ENCODE results near the gene FAF1. TPM values are rescaled to one million over a fixed set of nuclear protein-coding genes. Genes with fewer than 3 reads are reported as not detected.

FAF1 gene
- total and polyA plus RNA-seq, 4 donors, result 52.9 to 66.9 (median 61.6) TPM

DNA sequence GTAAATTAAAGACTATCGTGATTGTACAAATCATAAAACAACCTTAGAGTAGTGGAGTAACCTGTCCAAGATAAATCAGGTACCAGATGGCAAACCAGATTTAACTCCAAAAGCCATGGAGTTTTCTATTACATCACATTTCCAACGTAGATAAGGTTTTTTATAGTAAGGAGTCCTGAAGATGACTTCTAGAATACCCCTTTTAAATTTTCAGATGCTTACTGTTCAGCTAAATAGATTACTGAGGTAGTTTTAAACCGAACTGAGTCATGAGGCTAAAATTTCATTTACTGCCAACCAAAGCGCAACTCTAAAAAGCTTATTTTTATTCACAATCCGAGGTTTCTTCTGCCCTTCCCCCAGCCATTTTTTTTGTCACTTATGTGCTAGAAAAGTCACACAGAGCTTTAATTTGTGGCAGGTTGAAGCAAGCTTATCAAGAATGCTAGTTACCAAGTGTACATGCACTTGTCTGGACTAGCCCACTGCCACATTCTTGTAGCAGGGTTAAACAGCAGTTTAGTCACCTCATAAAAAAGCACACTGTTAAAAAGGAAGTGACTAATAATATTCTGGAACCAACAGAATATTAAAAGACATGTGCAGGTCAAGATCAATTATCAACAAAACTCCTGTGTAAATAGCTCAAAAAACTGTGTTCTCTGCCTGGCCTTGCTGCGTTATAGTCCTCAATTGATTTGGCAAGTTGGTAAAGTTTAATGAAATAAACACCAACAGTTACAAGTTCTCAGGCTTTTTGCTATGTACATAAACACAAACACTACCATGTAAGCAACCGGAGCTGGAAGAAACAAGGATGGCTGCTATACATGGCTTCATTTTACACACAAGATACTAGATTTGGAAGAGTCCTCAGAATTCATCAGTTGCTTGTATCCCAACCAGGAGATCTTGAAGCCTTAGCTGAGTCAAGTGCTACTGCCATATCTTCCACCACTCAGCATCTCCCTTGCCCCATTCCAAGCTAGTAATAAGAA is 356.5 kb downstream of the FAF1 start:
- DNase-seq (ENCODE audit: low read depth in 4 of 6, low spot score in 6 of 6), result no peak
- Histone ChIP-seq H3K36me3 (ENCODE audit: control insufficient read depth, insufficient read depth, low read length) (no peaks in the 10 kb centered on the region), H3K4me1 (ENCODE audit: control insufficient read depth, insufficient read depth, low read length) (no peaks in the 10 kb centered on the region), H3K9me3 (ENCODE audit: control insufficient read depth, insufficient read depth, low read length) (no peaks in the 10 kb centered on the region), H3K27ac (ENCODE audit: low read depth, low read length) (no peak overlapping the region), H3K27me3 (ENCODE audit: control insufficient read depth, insufficient read depth, low read length) (no peaks in the 10 kb centered on the region), H3K4me3 (ENCODE audit: low read depth, low read length) (no peak overlapping the region)
- no CpG with 5 or more reads among the region's 7 CpGs for WGBS (ENCODE audit: insufficient coverage)

DNA sequence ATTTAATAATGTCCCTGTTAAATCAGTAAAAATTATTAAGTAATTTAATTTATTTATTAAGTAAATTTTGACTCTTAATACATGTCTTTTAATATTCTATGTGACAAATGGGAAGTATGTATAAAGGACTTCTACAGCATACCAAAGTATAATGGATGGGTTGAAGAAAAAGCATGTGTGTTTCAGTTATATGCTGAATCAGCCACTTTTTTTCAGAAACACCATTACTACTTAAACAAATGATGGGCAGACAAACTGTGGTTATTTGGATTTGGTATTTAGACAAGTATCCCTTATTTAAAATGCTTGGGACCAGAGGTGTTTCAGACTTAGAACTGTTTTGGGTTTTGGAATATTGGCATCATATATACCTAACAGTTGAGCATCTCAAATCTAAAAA is 360.5 kb downstream of the FAF1 start:
- Histone ChIP-seq H3K4me3 (ENCODE audit: low read depth, low read length) (no peak overlapping the region), H3K27me3 (ENCODE audit: control insufficient read depth, insufficient read depth, low read length) (no peaks in the 10 kb centered on the region), H3K36me3 (ENCODE audit: control insufficient read depth, insufficient read depth, low read length) (no peaks in the 10 kb centered on the region), H3K27ac (ENCODE audit: low read depth, low read length) (no peak overlapping the region), H3K4me1 (ENCODE audit: control insufficient read depth, insufficient read depth, low read length) (no peaks in the 10 kb centered on the region), H3K9me3 (ENCODE audit: control insufficient read depth, insufficient read depth, low read length) (no peaks in the 10 kb centered on the region)
- DNase-seq (ENCODE audit: low read depth in 4 of 6, low spot score in 6 of 6), result no peak

DNA sequence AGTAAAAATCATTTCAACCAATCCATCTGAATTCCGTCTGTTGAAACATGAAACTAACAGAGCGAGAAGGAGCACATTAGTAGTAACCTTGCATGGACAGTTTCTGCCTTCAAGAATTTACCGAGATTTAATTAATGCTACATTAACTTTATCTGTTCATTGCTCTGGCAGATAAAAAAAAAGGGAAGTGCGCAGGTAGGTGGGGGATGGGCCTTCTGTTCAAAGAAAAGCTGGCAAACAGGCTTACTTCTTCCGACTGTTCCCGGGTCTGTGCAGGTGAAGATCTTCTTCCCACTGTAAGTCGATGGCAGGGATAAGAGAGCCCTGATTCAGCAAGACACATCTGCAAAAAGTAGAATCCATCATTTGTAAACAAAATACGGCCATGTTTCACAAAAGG is 364.2 kb downstream of the FAF1 start:
- Histone ChIP-seq H3K27ac (ENCODE audit: low read depth, low read length) (no peak overlapping the region), H3K4me1 (ENCODE audit: control insufficient read depth, insufficient read depth, low read length) (no peaks in the 10 kb centered on the region), H3K4me3 (ENCODE audit: low read depth, low read length) (no peak overlapping the region), H3K36me3 (ENCODE audit: control insufficient read depth, insufficient read depth, low read length) (no peaks in the 10 kb centered on the region), H3K27me3 (ENCODE audit: control insufficient read depth, insufficient read depth, low read length) (no peaks in the 10 kb centered on the region), H3K9me3 (ENCODE audit: control insufficient read depth, insufficient read depth, low read length) (no peaks in the 10 kb centered on the region)
- no peak for DNase-seq (ENCODE audit: low read depth in 4 of 6, low spot score in 6 of 6)
- WGBS (ENCODE audit: insufficient coverage), result 100% methylated on average over 1 of the region's 8 CpGs

DNA sequence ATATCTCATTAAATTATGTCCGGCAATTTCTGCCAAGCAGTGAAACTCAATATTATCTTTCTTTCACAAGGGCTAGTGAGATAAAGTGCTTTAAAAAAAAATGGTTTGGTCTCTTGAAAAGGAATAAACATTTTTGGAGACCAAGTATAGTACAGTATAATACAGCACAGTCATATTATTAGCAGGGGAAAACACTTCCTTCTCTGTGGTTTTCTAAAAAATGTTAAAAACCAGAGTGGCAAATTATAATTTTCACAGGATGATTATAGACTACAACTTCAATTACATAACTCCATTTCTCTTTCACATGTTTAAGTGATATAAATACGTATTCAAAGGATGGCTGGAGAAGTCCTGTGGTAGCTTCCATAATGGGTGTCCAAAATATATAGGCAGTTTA is 366.6 kb downstream of the FAF1 start:
- DNase-seq (ENCODE audit: low read depth in 4 of 6, low spot score in 6 of 6), result no peak
- H3K9me3 ChIP-seq (ENCODE audit: control insufficient read depth, insufficient read depth, low read length), result no peaks in the 10 kb centered on the region
- no CpG with 5 or more reads among the region's 2 CpGs for whole genome bisulfite sequencing (ENCODE audit: insufficient coverage)
- no peak overlapping the region for H3K27ac ChIP-seq (ENCODE audit: low read depth, low read length)
- no peaks in the 10 kb centered on the region for H3K27me3 ChIP-seq (ENCODE audit: control insufficient read depth, insufficient read depth, low read length)
- peaks cover 4% of the 10 kb centered on the region for H3K36me3 ChIP-seq (ENCODE audit: control insufficient read depth, insufficient read depth, low read length)
- H3K4me1 ChIP-seq (ENCODE audit: control insufficient read depth, insufficient read depth, low read length), result no peaks in the 10 kb centered on the region
- H3K4me3 ChIP-seq (ENCODE audit: low read depth, low read length), result no peak overlapping the region

DNA sequence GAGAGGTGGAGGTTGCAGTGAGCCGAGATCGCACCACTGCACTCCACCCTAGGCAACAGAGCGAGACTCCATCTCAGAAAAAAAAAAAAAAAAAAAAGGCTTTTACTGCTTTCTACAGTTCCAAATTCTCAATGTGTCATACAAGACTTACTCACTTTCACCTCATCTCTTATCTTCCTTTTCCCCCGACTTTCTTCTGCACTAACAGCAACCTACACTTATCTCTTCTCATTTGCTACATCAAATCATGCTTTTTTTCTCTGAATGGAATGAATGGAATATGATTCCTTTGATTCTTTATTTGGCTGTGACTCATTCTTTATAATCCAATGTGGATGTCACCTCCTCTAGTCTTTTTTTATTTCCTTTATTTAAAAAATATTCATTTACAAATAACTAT is 368.5 kb downstream of the FAF1 start:
- no peaks in the 10 kb centered on the region for H3K9me3 ChIP-seq (ENCODE audit: control insufficient read depth, insufficient read depth, low read length)
- peaks cover 10% of the 10 kb centered on the region for H3K36me3 ChIP-seq (ENCODE audit: control insufficient read depth, insufficient read depth, low read length)
- H3K4me1 ChIP-seq (ENCODE audit: control insufficient read depth, insufficient read depth, low read length), result no peaks in the 10 kb centered on the region
- no peaks in the 10 kb centered on the region for H3K27me3 ChIP-seq (ENCODE audit: control insufficient read depth, insufficient read depth, low read length)
- H3K4me3 ChIP-seq (ENCODE audit: low read depth, low read length), result no peak overlapping the region
- 83% methylated on average over 3 of the region's 4 CpGs for WGBS (ENCODE audit: insufficient coverage)
- H3K27ac ChIP-seq (ENCODE audit: low read depth, low read length), result no peak overlapping the region
- DNase-seq (ENCODE audit: low read depth in 4 of 6, low spot score in 6 of 6), result no peak

DNA sequence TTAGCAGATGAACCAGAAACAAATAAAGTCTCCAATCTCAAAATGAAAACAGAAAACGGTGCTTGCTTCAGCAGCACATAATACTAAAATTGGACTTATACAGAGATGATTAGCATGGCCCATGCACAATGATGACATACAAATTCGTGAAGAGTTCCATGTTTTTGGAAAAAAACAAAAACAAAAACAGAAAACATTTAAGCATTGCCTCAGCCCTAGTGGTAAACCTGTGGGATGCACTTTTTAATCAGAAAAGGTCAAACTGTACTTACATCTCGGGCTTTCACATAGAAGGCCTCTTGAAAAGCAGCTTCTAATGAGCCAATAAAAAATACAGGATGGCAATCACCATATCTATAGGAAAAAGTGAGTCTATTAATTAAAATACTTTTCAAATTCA is 377.7 kb downstream of the FAF1 start:
- DNase-seq (ENCODE audit: low read depth in 4 of 6, low spot score in 6 of 6), result no peak
- H3K9me3 ChIP-seq (ENCODE audit: control insufficient read depth, insufficient read depth, low read length), result no peaks in the 10 kb centered on the region
- WGBS (ENCODE audit: insufficient coverage), result no CpG with 5 or more reads among the region's 3 CpGs
- H3K27me3 ChIP-seq (ENCODE audit: control insufficient read depth, insufficient read depth, low read length), result no peaks in the 10 kb centered on the region
- H3K36me3 ChIP-seq (ENCODE audit: control insufficient read depth, insufficient read depth, low read length), result no peaks in the 10 kb centered on the region
- H3K27ac ChIP-seq (ENCODE audit: low read depth, low read length), result no peak overlapping the region
- no peak overlapping the region for H3K4me3 ChIP-seq (ENCODE audit: low read depth, low read length)
- H3K4me1 ChIP-seq (ENCODE audit: control insufficient read depth, insufficient read depth, low read length), result no peaks in the 10 kb centered on the region

DNA sequence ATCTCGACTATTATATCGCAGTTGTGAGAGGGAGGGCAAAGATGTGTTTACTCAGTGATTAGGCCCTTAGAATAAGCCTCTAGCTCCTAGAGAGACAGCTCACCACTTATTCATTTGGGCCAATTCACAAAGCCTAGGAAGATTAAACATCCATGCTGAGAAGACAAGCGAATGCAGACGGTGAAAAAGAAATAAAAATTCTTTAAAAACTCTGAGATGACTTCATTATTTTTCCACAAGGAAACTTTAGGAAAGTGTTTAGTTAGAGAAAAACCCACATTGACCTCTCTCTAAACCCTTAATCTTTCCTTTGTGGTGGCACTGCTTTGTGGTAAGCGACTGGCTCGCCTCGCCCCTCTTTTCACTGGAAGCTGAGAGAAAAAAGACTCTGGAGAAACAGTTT is 390.0 kb downstream of the FAF1 start:
- Histone ChIP-seq H3K9me3 (ENCODE audit: control insufficient read depth, insufficient read depth, low read length) (no peaks in the 10 kb centered on the region), H3K4me3 (ENCODE audit: low read depth, low read length) (no peak overlapping the region), H3K27ac (ENCODE audit: low read depth, low read length) (no peak overlapping the region), H3K27me3 (ENCODE audit: control insufficient read depth, insufficient read depth, low read length) (no peaks in the 10 kb centered on the region), H3K36me3 (ENCODE audit: control insufficient read depth, insufficient read depth, low read length) (no peaks in the 10 kb centered on the region), H3K4me1 (ENCODE audit: control insufficient read depth, insufficient read depth, low read length) (no peaks in the 10 kb centered on the region)
- peak in 2 of 6 donors; percentile 13 to 42 for DNase-seq (ENCODE audit: low read depth in 4 of 6, low spot score in 6 of 6)
- 45% methylated on average over 4 of the region's 7 CpGs for WGBS (ENCODE audit: insufficient coverage)

DNA sequence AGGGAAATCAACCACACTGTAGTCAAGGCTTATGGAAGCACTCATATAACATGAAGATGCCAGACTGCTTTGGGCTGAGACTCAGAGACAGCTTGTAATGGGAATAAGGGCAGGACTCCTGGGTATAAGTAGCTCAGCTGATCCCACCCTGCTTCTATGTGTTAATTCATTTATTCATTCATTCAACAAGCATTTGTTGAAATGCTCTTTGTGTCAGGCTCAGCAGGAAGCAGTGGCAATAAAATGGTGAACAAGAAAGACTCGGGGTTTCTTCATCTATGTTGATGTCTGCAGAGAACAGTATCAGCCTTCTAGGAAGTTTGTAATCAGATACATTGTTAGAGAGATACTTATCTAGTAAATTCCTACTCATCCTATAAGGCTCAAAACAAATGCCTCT is 391.3 kb downstream of the FAF1 start:
- Histone ChIP-seq H3K36me3 (ENCODE audit: control insufficient read depth, insufficient read depth, low read length) (no peaks in the 10 kb centered on the region), H3K4me1 (ENCODE audit: control insufficient read depth, insufficient read depth, low read length) (no peaks in the 10 kb centered on the region), H3K27ac (ENCODE audit: low read depth, low read length) (no peak overlapping the region), H3K9me3 (ENCODE audit: control insufficient read depth, insufficient read depth, low read length) (no peaks in the 10 kb centered on the region), H3K27me3 (ENCODE audit: control insufficient read depth, insufficient read depth, low read length) (no peaks in the 10 kb centered on the region), H3K4me3 (ENCODE audit: low read depth, low read length) (no peak overlapping the region)
- DNase-seq (ENCODE audit: low read depth in 4 of 6, low spot score in 6 of 6), result no peak
- WGBS (ENCODE audit: insufficient coverage), result no CpG with 5 or more reads among the region's 1 CpG

DNA sequence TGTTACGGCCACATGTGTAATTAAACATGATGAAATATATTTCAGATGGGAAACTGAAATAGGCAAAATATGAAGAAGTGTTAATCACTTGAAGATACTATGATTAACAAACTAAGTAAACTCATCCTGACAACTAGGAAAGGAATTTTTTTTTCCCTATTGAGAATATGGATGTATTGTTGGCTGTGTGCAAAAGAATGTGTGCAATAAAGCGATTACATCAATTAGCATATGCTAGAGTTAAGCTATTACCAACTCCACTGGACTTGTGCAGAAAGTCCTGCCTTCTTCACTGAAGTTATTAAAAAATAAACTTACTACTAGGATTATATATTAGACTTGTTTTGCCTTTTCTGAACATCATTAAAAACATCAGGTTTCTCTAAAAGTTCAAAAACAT is 393.7 kb downstream of the FAF1 start:
- no CpG with 5 or more reads among the region's 2 CpGs for WGBS (ENCODE audit: insufficient coverage)
- Histone ChIP-seq H3K4me1 (ENCODE audit: control insufficient read depth, insufficient read depth, low read length) (no peaks in the 10 kb centered on the region), H3K27ac (ENCODE audit: low read depth, low read length) (no peak overlapping the region), H3K9me3 (ENCODE audit: control insufficient read depth, insufficient read depth, low read length) (no peaks in the 10 kb centered on the region), H3K4me3 (ENCODE audit: low read depth, low read length) (no peak overlapping the region), H3K27me3 (ENCODE audit: control insufficient read depth, insufficient read depth, low read length) (no peaks in the 10 kb centered on the region), H3K36me3 (ENCODE audit: control insufficient read depth, insufficient read depth, low read length) (no peaks in the 10 kb centered on the region)
- peak in 1 of 6 donors; percentile 54 for DNase-seq (ENCODE audit: low read depth in 4 of 6, low spot score in 6 of 6)

DNA sequence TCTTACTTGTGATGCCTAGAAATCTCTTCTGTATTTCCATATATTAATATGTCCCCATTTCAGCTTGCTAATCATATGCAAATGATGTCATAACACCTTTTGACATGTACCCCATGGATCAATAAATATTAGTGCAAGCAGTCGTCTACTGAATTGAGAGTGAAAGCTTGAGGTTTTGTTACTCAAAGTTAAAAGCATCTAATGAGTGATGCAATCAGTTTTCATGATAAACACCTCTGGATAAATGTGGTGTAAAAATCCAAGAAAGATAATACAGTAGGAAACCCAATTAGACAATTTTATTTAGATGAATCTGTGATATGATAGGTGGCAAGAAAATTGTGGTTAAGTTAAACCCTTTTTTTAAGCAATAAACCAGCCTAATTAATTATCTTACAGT is 395.6 kb downstream of the FAF1 start:
- no CpG with 5 or more reads among the region's 1 CpG for WGBS (ENCODE audit: insufficient coverage)
- Histone ChIP-seq H3K4me1 (ENCODE audit: control insufficient read depth, insufficient read depth, low read length) (no peaks in the 10 kb centered on the region), H3K4me3 (ENCODE audit: low read depth, low read length) (no peak overlapping the region), H3K9me3 (ENCODE audit: control insufficient read depth, insufficient read depth, low read length) (no peaks in the 10 kb centered on the region), H3K27ac (ENCODE audit: low read depth, low read length) (no peak overlapping the region), H3K27me3 (ENCODE audit: control insufficient read depth, insufficient read depth, low read length) (no peaks in the 10 kb centered on the region), H3K36me3 (ENCODE audit: control insufficient read depth, insufficient read depth, low read length) (no peaks in the 10 kb centered on the region)
- DNase-seq (ENCODE audit: low read depth in 4 of 6, low spot score in 6 of 6), result no peak

Measured in spinal cord (tissue), 10 donors.